Glutamatergic neuron (in vitro differentiated cells): ENCODE measurements around the gene PNMA1. TPM values are rescaled to one million over a fixed set of nuclear protein-coding genes. Genes with fewer than 3 reads are reported as not detected.

ENCODE experiments used
- DNase-seq: peaks from one replicate; pipeline ENCODE4 v3.0.0; 2022
- H3K27ac Mint-ChIP-seq: one replicate; pipeline ENCODE4 v1.8.0; 2020; ENCODE audit warnings: mild to moderate bottlenecking, mixed read lengths, inconsistent platforms; ENCODE audit not compliant: unreplicated experiment
- H3K27me3 Mint-ChIP-seq: one replicate; pipeline ENCODE4 v1.8.0; 2020; ENCODE audit warnings: mild to moderate bottlenecking, moderate library complexity, mixed read lengths, inconsistent platforms; ENCODE audit not compliant: unreplicated experiment
- H3K36me3 Mint-ChIP-seq: one replicate; pipeline ENCODE4 v1.8.0; 2020; ENCODE audit warnings: mild to moderate bottlenecking, mixed read lengths, inconsistent platforms; ENCODE audit not compliant: unreplicated experiment
- H3K4me1 Mint-ChIP-seq: one replicate; pipeline ENCODE4 v1.8.0; 2020; ENCODE audit warnings: mild to moderate bottlenecking, low read depth, mixed read lengths, inconsistent platforms; ENCODE audit not compliant: unreplicated experiment
- H3K4me3 Mint-ChIP-seq: one replicate; pipeline ENCODE4 v1.8.0; 2020; ENCODE audit warnings: mild to moderate bottlenecking, mixed read lengths, inconsistent platforms; ENCODE audit not compliant: unreplicated experiment
- H3K9me3 Mint-ChIP-seq: one replicate; pipeline ENCODE4 v1.8.0; 2020; ENCODE audit warnings: mild to moderate bottlenecking, moderate library complexity, mixed read lengths, inconsistent platforms; ENCODE audit not compliant: unreplicated experiment
- CTCF ChIP-seq: fragments of 200-600 bp; sonication (generic); IDR thresholded peaks from one replicate; pipeline ENCODE4 v1.5.0; 2021; ENCODE audit not compliant: partially characterized antibody, unreplicated experiment
- total RNA-seq: library from RNA; stranded (reverse); fragmentation: NEBNext Ultra II Directional; extraction: Animal tissue kit (Norgen Biotek cat#: 25700); gene quantifications from one replicate; pipeline ENCODE4 v1.2.1, GENCODE V29; 2021; ENCODE audit not compliant: unreplicated experiment

The PNMA1 gene
- total RNA-seq, 1 donor from 2014 or later: 145 TPM

- Mint-ChIP-seq H3K27ac (peak overlapping the region; percentile 55), H3K36me3 (no peaks in the 10 kb centered on the region), H3K9me3 (peaks cover 4% of the 10 kb centered on the region), H3K4me3 (peak overlapping the region; percentile 46), H3K27me3 (peaks cover 8% of the 10 kb centered on the region), H3K4me1 (peaks cover 27% of the 10 kb centered on the region)
- no peak for TF ChIP-seq CTCF
- DNase-seq: no peak
These were observed 40.0 kb upstream of the PNMA1 start for GRCh38 chr14:73753887-73754795.

- H3K27ac Mint-ChIP-seq: no peak overlapping the region
- H3K36me3 Mint-ChIP-seq: no peaks in the 10 kb centered on the region
- peaks cover 4% of the 10 kb centered on the region for H3K9me3 Mint-ChIP-seq
- H3K4me3 Mint-ChIP-seq: no peak overlapping the region
- DNase-seq: no peak
- H3K4me1 Mint-ChIP-seq: peaks cover 27% of the 10 kb centered on the region
- H3K27me3 Mint-ChIP-seq: peaks cover 5% of the 10 kb centered on the region
- TF ChIP-seq CTCF: no peak
These were observed 39.1 kb upstream of the PNMA1 start for GRCh38 chr14:73753124-73753886.

- no peak overlapping the region for H3K27ac Mint-ChIP-seq
These were observed 38.3 kb upstream of the PNMA1 start for GRCh38 chr14:73752297-73752992.

GRCh38 chr14:73751157-73751691, 37.0 kb upstream of the PNMA1 start:
- DNase-seq: no peak
- peaks cover 1% of the 10 kb centered on the region for H3K27me3 Mint-ChIP-seq
- TF ChIP-seq CTCF: no peak
- H3K9me3 Mint-ChIP-seq: peaks cover 4% of the 10 kb centered on the region
- H3K4me3 Mint-ChIP-seq: no peak overlapping the region
- H3K36me3 Mint-ChIP-seq: no peaks in the 10 kb centered on the region
- H3K27ac Mint-ChIP-seq: no peak overlapping the region
- H3K4me1 Mint-ChIP-seq: peaks cover 35% of the 10 kb centered on the region

More at GRCh38 chr14:73752297-73752992, 38.3 kb upstream of the PNMA1 start:
- TF ChIP-seq CTCF: no peak
- Mint-ChIP-seq H3K4me3 (no peak overlapping the region), H3K36me3 (no peaks in the 10 kb centered on the region), H3K27me3 (peaks cover 1% of the 10 kb centered on the region), H3K9me3 (peaks cover 4% of the 10 kb centered on the region), H3K4me1 (peaks cover 27% of the 10 kb centered on the region)
- no peak for DNase-seq
